CD14-positive monocyte (primary cell): Measurements from ENCODE around the gene MRPS9. TPM values are rescaled to one million over a fixed set of nuclear protein-coding genes. Genes with fewer than 3 reads are reported as not detected.

Experiments used
- DNase-seq, 3 donors: peaks; one replicate each; pipeline ENCODE4 v3.0.0-alpha.2; 2011 to 2022
- H2AFZ ChIP-seq: 2 replicates; pipeline ENCODE4 v1.6.0; 2012; ENCODE audit warnings: mild to moderate bottlenecking, low read depth, low read length, inconsistent platforms; ENCODE audit not compliant: insufficient read depth, poor library complexity, severe bottlenecking
- H3K27ac ChIP-seq, 2 donors: 1 replicate in 1 of 2; 2 replicates in 1 of 2; pipeline ENCODE4 v1.5.1; 2012 to 2013; ENCODE audit warnings: low read length in 2 of 2, control low read depth in 1 of 2, inconsistent platforms in 1 of 2, low read depth in 1 of 2, mild to moderate bottlenecking in 1 of 2
- H3K27me3 ChIP-seq, 2 donors: one replicate each; pipeline versions ENCODE4 v1.6.0 to v1.6.1; 2011 to 2013; ENCODE audit warnings: low read length in 2 of 2; ENCODE audit not compliant: control insufficient read depth in 2 of 2, insufficient read depth in 2 of 2
- H3K36me3 ChIP-seq, 2 donors: replicated peaks in 1 of 2; 1 replicate in 1 of 2; 2 replicates in 1 of 2; pipeline versions ENCODE4 v1.5.1 to v1.6.1; 2012 to 2013; ENCODE audit warnings: low read length in 2 of 2, control low read depth in 1 of 2, inconsistent platforms in 1 of 2, mild to moderate bottlenecking in 1 of 2; ENCODE audit not compliant: insufficient read depth in 2 of 2, control insufficient read depth in 1 of 2
- H3K4me1 ChIP-seq, 2 donors: 1 replicate in 1 of 2; 2 replicates in 1 of 2; pipeline versions ENCODE4 v1.5.1 to v1.6.1; 2012 to 2013; ENCODE audit warnings: low read length in 2 of 2, control low read depth in 1 of 2, inconsistent platforms in 1 of 2, mild to moderate bottlenecking in 1 of 2, moderate library complexity in 1 of 2; ENCODE audit not compliant: insufficient read depth in 2 of 2, control insufficient read depth in 1 of 2
- H3K4me2 ChIP-seq: replicated peaks from 2 replicates; pipeline ENCODE3; 2012; ENCODE audit warnings: low read length, moderate library complexity, mild to moderate bottlenecking; ENCODE audit not compliant: poor library complexity, severe bottlenecking; ENCODE audit errors: extremely low read depth
- H3K4me3 ChIP-seq, 3 experiments: fragments of 200-600 bp in 1 of 3; sonication (generic) in 1 of 3; replicated peaks in 1 of 3; 1 replicate in 2 of 3; 2 replicates in 1 of 3; pipeline ENCODE4 v1.5.1; 2011 to 2013; ENCODE audit warnings: low read length in 3 of 3, mild to moderate bottlenecking in 3 of 3, control low read depth in 2 of 3, low read depth in 2 of 3, inconsistent platforms in 1 of 3, moderate library complexity in 1 of 3
- H3K79me2 ChIP-seq: 2 replicates; pipeline ENCODE4 v1.6.0; 2012; ENCODE audit warnings: mild to moderate bottlenecking, control low read depth, inconsistent platforms, low read length, moderate library complexity; ENCODE audit not compliant: insufficient read depth
- H3K9ac ChIP-seq: 2 replicates; pipeline ENCODE4 v1.6.0; 2017; ENCODE audit warnings: low read length, mild to moderate bottlenecking; ENCODE audit not compliant: insufficient read depth, poor library complexity, severe bottlenecking
- H3K9me3 ChIP-seq, 2 donors: replicated peaks in 1 of 2; 1 replicate in 1 of 2; 2 replicates in 1 of 2; pipeline versions ENCODE4 v1.5.1 to v1.6.1; 2012 to 2013; ENCODE audit warnings: low read length in 2 of 2, control low read depth in 1 of 2; ENCODE audit not compliant: control insufficient read depth in 1 of 2, insufficient read depth in 1 of 2
- H4K20me1 ChIP-seq: 2 replicates; pipeline ENCODE4 v1.6.0; 2012; ENCODE audit warnings: mild to moderate bottlenecking, low read length, control low read depth, moderate library complexity; ENCODE audit not compliant: insufficient read depth
- H3K27ac Mint-ChIP-seq, 7 donors: one replicate each; pipeline ENCODE4 v1.8.0; 2020; ENCODE audit warnings: mild to moderate bottlenecking in 7 of 7, mixed read lengths in 7 of 7, moderate library complexity in 6 of 7, inconsistent platforms in 2 of 7
- H3K27me3 Mint-ChIP-seq, 3 donors: one replicate each; pipeline ENCODE4 v1.8.0; 2021 to 2022; ENCODE audit warnings: low read depth in 3 of 3, mild to moderate bottlenecking in 3 of 3, mixed read lengths in 3 of 3, moderate library complexity in 3 of 3, inconsistent platforms in 1 of 3
- H3K36me3 Mint-ChIP-seq, 2 donors: one replicate each; pipeline ENCODE4 v1.8.0; 2020; ENCODE audit warnings: mixed read lengths in 2 of 2, inconsistent platforms in 1 of 2, mild to moderate bottlenecking in 1 of 2
- H3K4me1 Mint-ChIP-seq: one replicate; pipeline ENCODE4 v1.8.0; 2020; ENCODE audit warnings: mild to moderate bottlenecking, mixed read lengths
- H3K4me3 Mint-ChIP-seq, 2 donors: one replicate each; pipeline ENCODE4 v1.8.0; 2020; ENCODE audit warnings: mild to moderate bottlenecking in 2 of 2, mixed read lengths in 2 of 2, moderate library complexity in 1 of 2
- H3K9me3 Mint-ChIP-seq, 7 donors: one replicate each; pipeline ENCODE4 v1.8.0; 2020 to 2022; ENCODE audit warnings: mixed read lengths in 7 of 7, mild to moderate bottlenecking in 6 of 7, moderate library complexity in 6 of 7, inconsistent platforms in 2 of 7
- CTCF ChIP-seq: fragments of 200-600 bp; IDR thresholded peaks from one replicate; pipeline ENCODE4 v1.8.0; 2022; ENCODE audit warnings: antibody characterized with exemption, mild to moderate bottlenecking
- WGBS: methylation state at CpG from one replicate; pipeline ENCODE4 v1.1.5; 2013; ENCODE audit warnings: missing lambda C conversion rate; ENCODE audit not compliant: insufficient coverage; 5-methylcytosine and 5-hydroxymethylcytosine counted together
- intact Hi-C, 2 donors: fragments of 100-400 bp; cut with micrococcal nuclease; formaldehyde crosslinking; loops; one replicate each; pipeline versions ENCODE4 v1.15.0 to v1.15.1; 2023
- polyA plus RNA-seq, 3 donors: library from polyadenylated mRNA; depleted of rRNA in 1 of 3; unstranded in 2 of 3; stranded (reverse) in 1 of 3; fragments of 300-500 nt in 2 of 3; fragments of >200 nt in 1 of 3; fragmentation: Illumina TruSeq in 2 of 3; gene quantifications; 1 replicate in 2 of 3; 2 replicates in 1 of 3; pipeline ENCODE4 v1.2.3, GENCODE V29; 2012 to 2021

The MRPS9 gene
- polyA plus RNA-seq, 3 donors: 9.9 to 12.5 (median 11.6) TPM

GRCh38 chr2:105116348-105116747 is 78.5 kb downstream of the MRPS9 start:
- H3K36me3 Mint-ChIP-seq: no peaks in the 10 kb centered on the region
- 98% methylated on average over 4 of the region's 5 CpGs for WGBS
- no peak for TF ChIP-seq CTCF

GRCh38 chr2:105117565-105117964 is 79.7 kb downstream of the MRPS9 start:
- H3K27me3 ChIP-seq: no peaks in the 10 kb centered on the region
- H2AFZ ChIP-seq: no peak overlapping the region
- peaks cover 3% of the 10 kb centered on the region for H3K4me1 Mint-ChIP-seq
- H3K36me3 ChIP-seq: no peaks in the 10 kb centered on the region
- H3K9me3 ChIP-seq: no peaks in the 10 kb centered on the region
- no peaks in the 10 kb centered on the region for H3K36me3 Mint-ChIP-seq
- intact Hi-C loops: no loop called here
- H3K4me3 ChIP-seq: no peak overlapping the region
- no peak for DNase-seq
- H3K4me2 ChIP-seq: no peak overlapping the region
- 88% methylated on average over 2 of the region's 6 CpGs for WGBS
- H3K79me2 ChIP-seq: no peaks in the 10 kb centered on the region
- no peaks in the 10 kb centered on the region for H4K20me1 ChIP-seq
- H3K27ac Mint-ChIP-seq: no peak overlapping the region
- no peaks in the 10 kb centered on the region for H3K4me1 ChIP-seq
- no peak overlapping the region for H3K4me3 Mint-ChIP-seq
- no peaks in the 10 kb centered on the region for H3K9me3 Mint-ChIP-seq
- no peak overlapping the region for H3K9ac ChIP-seq
- peaks cover 0 to 2% (median 1%) of the 10 kb centered on the region in 3 donors for H3K27me3 Mint-ChIP-seq
- no peak for TF ChIP-seq CTCF
- no peak overlapping the region for H3K27ac ChIP-seq

More at GRCh38 chr2:105116348-105116747, 78.5 kb downstream of the MRPS9 start:
- Histone ChIP-seq H4K20me1 (no peaks in the 10 kb centered on the region), H3K79me2 (no peaks in the 10 kb centered on the region), H3K4me3 (no peak overlapping the region), H2AFZ (no peak overlapping the region), H3K36me3 (no peaks in the 10 kb centered on the region), H3K27me3 (no peaks in the 10 kb centered on the region), H3K27ac (no peak overlapping the region), H3K9ac (no peak overlapping the region), H3K4me2 (no peak overlapping the region), H3K4me1 (no peaks in the 10 kb centered on the region), H3K9me3 (no peaks in the 10 kb centered on the region)
- DNase-seq: no peak
- H3K9me3 Mint-ChIP-seq: no peaks in the 10 kb centered on the region
- intact Hi-C loops: no loop called here
- H3K4me1 Mint-ChIP-seq: peaks cover 3% of the 10 kb centered on the region
- H3K27ac Mint-ChIP-seq: peak overlapping the region in 1 of 7 donors; percentile 5
- H3K4me3 Mint-ChIP-seq: no peak overlapping the region
- H3K27me3 Mint-ChIP-seq: peaks cover 1 to 3% (median 1%) of the 10 kb centered on the region in 3 donors
